ENCODE measurements around the gene ADORA2A.

DNA sequence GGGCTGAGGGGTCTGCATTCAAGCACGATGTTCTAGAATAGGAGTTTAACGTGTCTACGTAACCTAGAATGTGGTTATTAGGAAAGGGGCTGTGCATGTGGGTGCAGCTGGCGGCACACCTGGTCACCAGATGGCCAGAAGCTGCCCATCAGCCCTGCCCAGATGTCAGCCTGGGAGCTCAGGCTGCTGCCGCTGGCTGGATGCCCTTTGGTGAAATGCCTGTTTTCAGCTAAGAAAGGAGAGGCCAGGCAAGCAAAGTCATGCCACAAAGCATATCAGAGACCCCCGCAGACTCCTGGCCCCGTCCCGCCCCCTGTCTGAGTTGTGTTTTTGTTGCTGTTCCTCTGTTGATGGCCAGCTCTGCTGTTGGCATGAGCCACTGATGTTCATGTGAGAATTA is 11.3 kb upstream of the ADORA2A start:
- TF ChIP-seq TAF1 (IDR thresholded peaks at IDR 0.05; ENCODE audit: low read depth) (no peak), EP300 (IDR thresholded peaks at IDR 0.05; ENCODE audit: borderline replicate concordance) (no peak), TEAD4 (IDR thresholded peaks at IDR 0.05) (no peak)
